GM12875 (cell line): ENCODE data around the gene CNBD2.
"Not testable (repeated sequence)": the region's sequence is repeated elsewhere in the genome, so short reads cannot be mapped to it uniquely, and the experiment has no call there.

Source experiments
- H3K4me3 ChIP-seq: one replicate; pipeline ENCODE4 v1.5.1; 2011; ENCODE audit warnings: low read depth, low read length, control low read depth
- CTCF ChIP-seq: IDR thresholded peaks from 2 replicates; pipeline ENCODE4 v1.5.1; 2011; ENCODE audit warnings: low read depth, mild to moderate bottlenecking, control low read depth, inconsistent platforms, low read length, moderate library complexity, borderline replicate concordance; ENCODE audit not compliant: insufficient read depth

The CNBD2 gene

GRCh38 chr20:36065427-36065998 lies 97.1 kb downstream of the CNBD2 start:
- H3K4me3 ChIP-seq: no peak overlapping the region

GRCh38 chr20:36066777-36067176 lies 98.4 kb downstream of the CNBD2 start:
- H3K4me3 ChIP-seq: no peak overlapping the region
- no peak for TF ChIP-seq CTCF

More at GRCh38 chr20:36065427-36065998, 97.1 kb downstream of the CNBD2 start:
- TF ChIP-seq CTCF: no peak

- not testable (repeated sequence) for H3K4me3 ChIP-seq
Measured at GRCh38 chr20:36068526-36068925, 100.1 kb downstream of the CNBD2 start.

- TF ChIP-seq CTCF: no peak
- no peak overlapping the region for H3K4me3 ChIP-seq
Measured at GRCh38 chr20:36070451-36070850, 102.1 kb downstream of the CNBD2 start.

GRCh38 chr20:36071848-36072247 lies 103.5 kb downstream of the CNBD2 start:
- no peak for TF ChIP-seq CTCF
- H3K4me3 ChIP-seq: no peak overlapping the region

GRCh38 chr20:36074983-36075382 lies 106.6 kb downstream of the CNBD2 start:
- H3K4me3 ChIP-seq: no peak overlapping the region
- no peak for TF ChIP-seq CTCF

- not testable (repeated sequence) for H3K4me3 ChIP-seq
Measured at GRCh38 chr20:36077762-36078161, 109.4 kb downstream of the CNBD2 start.

GRCh38 chr20:36079486-36079885 lies 111.1 kb downstream of the CNBD2 start:
- H3K4me3 ChIP-seq: no peak overlapping the region
- no peak for TF ChIP-seq CTCF

GRCh38 chr20:36079984-36080383 lies 111.6 kb downstream of the CNBD2 start:
- H3K4me3 ChIP-seq: not testable (repeated sequence)
